GM18870 (cell line): Measurements from ENCODE around the gene SOCS6.

Experiments used
- ATAC-seq: cut with Tn5 transposase; IDR thresholded peaks from one replicate; pipeline ENCODE4 v1.9.1; 2021; ENCODE audit warnings: moderate library complexity; ENCODE audit not compliant: unreplicated experiment

Gene SOCS6

DNA sequence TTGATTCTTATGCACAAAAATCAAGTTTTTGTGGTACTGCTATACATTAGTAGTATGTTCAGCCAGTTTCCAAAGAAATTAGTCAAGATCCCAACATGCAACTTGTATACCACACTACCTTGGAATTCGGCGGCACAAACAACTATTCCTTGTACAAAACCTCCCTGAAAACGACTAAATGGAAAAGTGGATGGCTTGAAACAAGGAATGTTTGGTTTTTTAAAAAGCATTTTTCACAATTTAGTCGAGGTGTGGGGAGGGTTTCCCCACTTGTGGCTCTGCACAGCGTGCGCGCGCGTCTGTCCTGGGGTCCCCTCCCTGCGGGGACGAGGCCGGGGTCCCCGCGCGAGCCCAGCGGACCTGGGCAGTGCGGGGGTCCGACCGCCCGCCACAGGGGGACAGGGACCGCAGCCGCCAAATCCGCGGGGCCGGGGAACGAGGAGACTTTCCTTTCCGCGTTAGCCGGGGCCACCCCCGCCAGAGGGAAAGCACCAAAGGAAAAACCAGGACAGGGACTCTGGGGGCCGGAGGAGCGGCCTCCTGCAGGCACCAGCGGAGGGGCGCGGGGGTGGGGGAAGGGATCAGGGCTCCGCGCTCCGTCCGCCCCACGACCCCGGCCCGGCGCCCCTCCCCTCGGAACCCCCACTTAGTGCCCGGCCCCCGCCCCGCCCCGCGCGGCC lies 534 bp upstream of the SOCS6 start:
- peak; percentile 23 for ATAC-seq

DNA sequence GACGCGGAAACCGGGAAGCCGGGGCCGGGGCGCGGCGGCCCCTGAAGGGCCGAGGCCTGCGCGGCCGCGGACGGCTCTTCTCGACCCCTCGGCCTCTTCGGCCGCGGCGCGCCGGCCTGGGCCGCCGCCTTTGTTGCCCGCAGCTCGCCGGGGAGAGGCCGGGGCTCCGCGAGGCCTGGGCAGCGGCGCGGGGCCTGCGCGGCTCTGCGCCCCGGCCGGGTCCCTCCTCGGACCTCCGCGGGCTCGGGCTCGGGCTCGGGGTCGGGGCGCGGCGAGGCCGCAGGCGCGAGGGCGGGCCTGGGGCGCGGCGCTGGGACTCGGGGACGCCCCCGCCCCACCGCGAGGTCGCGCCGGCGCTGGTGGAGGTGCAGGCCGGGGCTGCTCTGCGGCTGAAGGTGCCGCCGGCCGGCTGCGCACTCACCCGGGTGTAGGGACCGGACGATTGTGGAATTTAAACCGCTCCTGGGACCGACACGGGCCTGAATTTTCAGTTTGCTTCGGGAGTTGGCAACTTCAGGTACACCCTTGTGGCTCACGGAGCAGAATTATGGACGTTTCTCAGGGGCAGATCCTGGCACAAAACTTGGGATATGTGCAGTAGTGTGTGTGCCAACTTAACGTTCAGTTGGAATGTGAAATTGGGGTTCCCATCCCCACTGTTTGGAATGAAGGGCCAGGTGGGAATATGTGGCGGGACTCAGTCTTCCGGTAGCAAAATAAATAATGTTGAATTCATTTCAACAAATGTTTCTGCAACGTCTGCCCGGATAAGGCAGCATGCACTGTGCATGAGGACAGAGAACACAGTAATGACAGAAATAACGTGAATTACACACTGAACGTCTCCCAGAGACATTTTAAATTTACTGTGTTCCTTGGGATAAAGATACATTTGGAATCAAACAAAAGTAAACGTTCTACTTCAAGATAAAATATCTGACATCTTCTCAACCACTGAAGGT lies 787 bp downstream of the SOCS6 start:
- peak; percentile 26 for ATAC-seq

DNA sequence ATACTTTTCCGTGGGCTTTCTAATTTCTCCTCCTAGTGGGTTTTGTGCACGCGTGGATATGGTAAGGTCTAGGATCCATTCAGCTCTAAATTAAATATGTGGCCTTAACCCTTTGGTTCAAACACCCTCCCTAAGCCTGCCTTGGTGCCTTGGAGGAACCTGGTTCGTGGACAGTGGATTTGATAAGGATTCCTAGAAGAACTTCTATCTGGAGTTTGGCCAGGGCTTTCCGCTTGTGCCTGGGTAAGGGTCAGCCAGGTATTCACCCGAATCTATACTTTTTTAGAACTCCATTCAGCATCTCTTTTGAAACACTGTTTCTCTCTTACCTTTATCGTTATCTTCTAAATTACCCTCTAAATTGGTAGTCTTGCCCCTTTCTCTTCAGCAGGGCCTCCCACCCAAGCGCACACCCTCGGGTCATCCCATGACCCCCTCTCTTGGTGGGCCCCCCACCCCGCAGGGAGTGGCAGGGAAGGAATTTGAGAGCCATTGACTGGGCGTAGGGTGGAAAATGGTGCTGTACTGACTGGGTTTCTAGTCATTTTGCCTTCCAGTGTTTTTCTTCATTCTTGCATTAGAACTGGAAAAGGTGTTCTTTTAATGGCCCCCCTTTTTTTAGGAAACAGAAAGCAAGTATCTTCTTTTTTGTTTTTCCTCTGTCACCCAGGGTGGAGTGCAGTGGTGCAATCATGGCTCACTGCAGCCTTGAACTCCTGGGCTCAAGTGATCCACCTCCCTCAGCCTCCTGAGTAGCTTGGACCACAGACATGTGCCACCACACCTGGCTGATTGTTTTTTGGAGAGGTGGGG lies 1.8 kb downstream of the SOCS6 start:
- no peak for ATAC-seq

- no peak for ATAC-seq
These were observed 2.4 kb downstream of the SOCS6 start for GRCh38 chr18:70291295-70291574.

- no peak for ATAC-seq
These were observed 3.8 kb downstream of the SOCS6 start for GRCh38 chr18:70292628-70293027.

- no peak for ATAC-seq
These were observed 4.3 kb downstream of the SOCS6 start for GRCh38 chr18:70293166-70293565.

DNA sequence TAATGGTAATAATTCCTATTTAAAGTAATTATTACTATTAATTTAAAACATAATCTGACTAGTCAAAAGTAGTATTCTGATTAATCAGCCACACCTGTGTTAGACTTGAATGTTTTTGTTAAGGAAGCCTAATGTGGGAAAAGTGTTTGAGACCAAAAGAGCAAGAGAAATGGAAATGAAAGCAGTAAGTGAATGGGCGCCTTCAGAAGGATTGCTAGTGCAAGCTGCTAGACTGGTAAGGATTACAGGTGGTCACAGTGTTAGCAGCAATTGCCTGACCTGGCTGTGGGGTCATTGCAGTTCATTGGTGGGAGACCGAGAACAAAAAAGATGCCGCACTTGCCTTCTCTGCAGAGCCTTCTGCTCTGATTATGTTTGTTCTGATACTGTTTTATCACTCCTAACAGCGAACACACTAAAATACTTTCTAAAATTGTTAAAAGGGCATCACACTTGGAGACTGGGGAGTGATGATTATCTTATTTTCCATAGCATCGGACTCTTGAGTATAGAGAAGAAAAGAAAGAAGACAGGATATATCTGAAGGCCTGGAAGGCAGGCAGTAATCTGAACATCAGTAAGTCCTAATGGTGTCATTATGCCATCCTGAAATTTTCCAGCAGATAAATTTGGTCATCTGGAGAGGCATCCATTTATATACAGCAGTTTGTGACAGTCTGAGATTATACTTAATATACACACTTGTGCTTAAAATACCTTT lies 5.8 kb downstream of the SOCS6 start:
- no peak for ATAC-seq

GRCh38 chr18:70295192-70296188 lies 6.6 kb downstream of the SOCS6 start:
- ATAC-seq, result no peak

DNA sequence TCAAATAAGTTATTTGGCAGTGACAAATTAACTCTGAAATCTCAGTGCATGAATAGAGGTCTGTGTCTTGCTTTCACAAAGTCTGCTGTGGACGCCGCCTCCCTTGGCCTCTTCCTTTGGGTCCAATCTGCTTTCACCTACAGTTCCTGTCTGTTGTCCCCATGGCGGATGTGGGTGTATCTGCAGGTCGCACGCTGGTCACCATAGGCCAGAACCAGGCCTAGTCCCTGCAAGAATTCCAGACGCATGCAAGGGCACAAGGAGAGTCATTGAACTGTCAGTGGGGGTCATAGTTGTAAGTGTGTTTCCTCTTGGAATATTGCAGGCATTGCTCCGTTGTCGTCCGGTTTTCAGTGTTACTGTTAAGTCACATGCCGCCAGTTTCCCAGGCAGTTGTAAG lies 7.4 kb downstream of the SOCS6 start:
- no peak for ATAC-seq

GRCh38 chr18:70296781-70297180 lies 7.9 kb downstream of the SOCS6 start:
- ATAC-seq, result no peak

GRCh38 chr18:70299393-70299792 lies 10.5 kb downstream of the SOCS6 start:
- no peak for ATAC-seq

DNA sequence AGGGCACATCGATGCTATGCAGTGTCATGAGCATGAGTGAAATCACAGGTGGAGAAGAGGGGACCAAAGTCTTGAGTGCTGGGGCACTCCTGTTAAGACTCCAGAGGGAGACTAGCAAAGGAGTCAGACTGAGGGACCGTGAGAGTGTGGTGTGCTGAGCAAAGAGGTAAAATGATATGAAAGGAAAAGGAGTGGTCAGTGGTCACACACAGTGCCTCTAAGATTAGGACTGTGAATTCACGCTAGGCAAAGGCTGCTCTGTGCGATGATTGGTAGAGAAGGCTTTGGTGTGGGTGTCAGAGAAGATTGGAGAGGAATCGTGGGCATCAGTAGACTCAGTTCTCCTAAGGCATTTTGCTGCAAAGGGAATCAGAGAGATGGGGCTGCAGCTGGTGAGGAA lies 12.8 kb downstream of the SOCS6 start:
- ATAC-seq, result no peak

GRCh38 chr18:70308555-70309294 lies 19.9 kb downstream of the SOCS6 start:
- no peak for ATAC-seq

- no peak for ATAC-seq
These were observed 21.9 kb downstream of the SOCS6 start for GRCh38 chr18:70310560-70311320.

DNA sequence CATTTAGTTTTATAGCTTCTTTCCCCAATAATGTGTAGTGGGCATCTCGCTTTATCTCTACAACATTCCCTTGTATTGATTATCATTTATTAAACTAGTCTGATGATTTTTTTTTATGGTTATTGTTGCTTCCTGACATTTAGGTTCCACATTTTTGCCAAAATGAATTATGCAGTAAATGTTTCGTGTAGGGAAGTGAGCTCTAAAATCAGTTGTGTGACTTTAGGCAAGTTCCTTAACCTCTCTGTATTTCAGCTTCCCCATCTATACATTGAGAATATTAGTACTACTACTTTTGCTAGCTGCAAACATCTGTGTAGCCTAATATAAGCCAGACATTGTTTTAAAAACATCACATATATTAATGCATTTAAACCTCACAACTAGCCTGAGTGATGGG lies 22.9 kb downstream of the SOCS6 start:
- ATAC-seq, result no peak

GRCh38 chr18:70313640-70314039 lies 24.8 kb downstream of the SOCS6 start:
- ATAC-seq, result no peak

GRCh38 chr18:70314151-70314782 lies 25.4 kb downstream of the SOCS6 start:
- ATAC-seq, result no peak

GRCh38 chr18:70319187-70319586 lies 30.3 kb downstream of the SOCS6 start:
- no peak for ATAC-seq
